Upper lobe of left lung (tissue), 4 donors: Measurements from ENCODE around the gene SYNPR.

ENCODE experiments used
- CTCF ChIP-seq, 6 experiments: fragments of 450-650 bp in 4 of 6; fragments of 200-600 bp in 2 of 6; sonication (generic) in 2 of 6; IDR thresholded peaks; one replicate each; pipeline ENCODE4 v1.5.1; 2016 to 2019; ENCODE audit warnings: antibody characterized with exemption in 6 of 6
- EP300 ChIP-seq, 4 donors: sonication (generic); formaldehyde crosslinking; IDR thresholded peaks; one replicate each; pipeline ENCODE4 v1.5.1; 2017; ENCODE audit warnings: antibody characterized with exemption in 4 of 4, control low read depth in 2 of 4
- POLR2A ChIP-seq, 4 donors: fragments of 450-650 bp; IDR thresholded peaks; one replicate each; pipeline ENCODE4 v1.5.1; 2016 to 2017; ENCODE audit warnings: antibody characterized with exemption in 4 of 4, mild to moderate bottlenecking in 2 of 4
- POLR2AphosphoS5 ChIP-seq, 2 donors: sonication (generic); formaldehyde crosslinking; IDR thresholded peaks; one replicate each; pipeline ENCODE4 v1.5.1; 2017; ENCODE audit warnings: antibody characterized with exemption in 2 of 2

- TF ChIP-seq CTCF (IDR thresholded peaks at IDR 0.05) = no peak
- TF ChIP-seq POLR2AphosphoS5 (IDR thresholded peaks at IDR 0.05) = no peak
- no peak for TF ChIP-seq POLR2A (IDR thresholded peaks at IDR 0.05)
- TF ChIP-seq EP300 (IDR thresholded peaks at IDR 0.05) = no peak
Observed at GRCh38 chr3:63578858-63579257, 300.8 kb downstream of the SYNPR start.
